HG02885 (cell line): ENCODE results near the gene WSCD2.

Source experiments
- ATAC-seq: cut with Tn5 transposase; IDR thresholded peaks from one replicate; pipeline ENCODE4 v1.9.1; 2021; ENCODE audit warnings: mild to moderate bottlenecking; ENCODE audit not compliant: unreplicated experiment, poor library complexity

WSCD2 gene

GRCh38 chr12:108151533-108152169 lies 22.6 kb downstream of the WSCD2 start:
- no peak for ATAC-seq

GRCh38 chr12:108152170-108152538 lies 23.1 kb downstream of the WSCD2 start:
- ATAC-seq: no peak

- no peak for ATAC-seq
Observed at GRCh38 chr12:108156717-108157116, 27.6 kb downstream of the WSCD2 start.

GRCh38 chr12:108157870-108158459 lies 28.9 kb downstream of the WSCD2 start:
- no peak for ATAC-seq

- no peak for ATAC-seq
Observed at GRCh38 chr12:108162207-108162606, 33.1 kb downstream of the WSCD2 start.

- ATAC-seq: no peak
Observed at GRCh38 chr12:108166505-108166904, 37.4 kb downstream of the WSCD2 start.

GRCh38 chr12:108167974-108168373 lies 38.9 kb downstream of the WSCD2 start:
- no peak for ATAC-seq

- no peak for ATAC-seq
Observed at GRCh38 chr12:108169708-108170107, 40.6 kb downstream of the WSCD2 start.

GRCh38 chr12:108170164-108170563 lies 41.1 kb downstream of the WSCD2 start:
- ATAC-seq: no peak

GRCh38 chr12:108172033-108172432 lies 42.9 kb downstream of the WSCD2 start:
- no peak for ATAC-seq

GRCh38 chr12:108173160-108173559 lies 44.1 kb downstream of the WSCD2 start:
- no peak for ATAC-seq

GRCh38 chr12:108173892-108174291 lies 44.8 kb downstream of the WSCD2 start:
- ATAC-seq: no peak

- ATAC-seq: no peak
Observed at GRCh38 chr12:108174641-108175040, 45.6 kb downstream of the WSCD2 start.

GRCh38 chr12:108175310-108175709 lies 46.2 kb downstream of the WSCD2 start:
- no peak for ATAC-seq

GRCh38 chr12:108176292-108176691 lies 47.2 kb downstream of the WSCD2 start:
- no peak for ATAC-seq

GRCh38 chr12:108177131-108177530 lies 48.0 kb downstream of the WSCD2 start:
- ATAC-seq: no peak

- no peak for ATAC-seq
Observed at GRCh38 chr12:108179305-108179704, 50.2 kb downstream of the WSCD2 start.

GRCh38 chr12:108180255-108181094 lies 51.4 kb downstream of the WSCD2 start:
- no peak for ATAC-seq

- ATAC-seq: no peak
Observed at GRCh38 chr12:108181095-108181454, 52.0 kb downstream of the WSCD2 start.

- ATAC-seq: no peak
Observed at GRCh38 chr12:108182096-108182495, 53.0 kb downstream of the WSCD2 start.

- ATAC-seq: no peak
Observed at GRCh38 chr12:108185002-108185401, 55.9 kb downstream of the WSCD2 start.

GRCh38 chr12:108187831-108188230 lies 58.7 kb downstream of the WSCD2 start:
- no peak for ATAC-seq
